HFF-Myc (cell line): ENCODE results near the gene NR2F1-AS1.

Experiments
- DNase-seq: peaks from one replicate; pipeline ENCODE4 v3.0.0-alpha.2; 2011; ENCODE audit warnings: low read depth; ENCODE audit errors: extremely low read depth
- H3K4me3 ChIP-seq: replicated peaks from 2 replicates; pipeline ENCODE4 v1.5.1; 2011; ENCODE audit warnings: low read depth, mild to moderate bottlenecking, control low read depth, low read length
- CTCF ChIP-seq: IDR thresholded peaks from 2 replicates; pipeline ENCODE4 v1.5.1; 2012; ENCODE audit warnings: mild to moderate bottlenecking, low read depth, low read length, control low read depth; ENCODE audit errors: missing control alignments

The NR2F1-AS1 gene

GRCh38 chr5:93436083-93436482 is 144.9 kb downstream of the NR2F1-AS1 start:
- no peak for TF ChIP-seq CTCF
- H3K4me3 ChIP-seq, result no peak overlapping the region
- DNase-seq, result no peak

GRCh38 chr5:93433422-93433821 is 147.6 kb downstream of the NR2F1-AS1 start:
- TF ChIP-seq CTCF, result no peak
- no peak for DNase-seq

GRCh38 chr5:93431250-93431649 is 149.8 kb downstream of the NR2F1-AS1 start:
- TF ChIP-seq CTCF, result no peak
- no peak overlapping the region for H3K4me3 ChIP-seq
- DNase-seq, result no peak

More at GRCh38 chr5:93433422-93433821, 147.6 kb downstream of the NR2F1-AS1 start:
- no peak overlapping the region for H3K4me3 ChIP-seq

GRCh38 chr5:93430673-93431199 is 150.3 kb downstream of the NR2F1-AS1 start:
- no peak overlapping the region for H3K4me3 ChIP-seq
- no peak for DNase-seq
- no peak for TF ChIP-seq CTCF

GRCh38 chr5:93430118-93430517 is 150.9 kb downstream of the NR2F1-AS1 start:
- no peak for DNase-seq
- TF ChIP-seq CTCF, result no peak
- no peak overlapping the region for H3K4me3 ChIP-seq

- no peak for TF ChIP-seq CTCF
- DNase-seq, result no peak
- no peak overlapping the region for H3K4me3 ChIP-seq
Measured at GRCh38 chr5:93428868-93429267, 152.2 kb downstream of the NR2F1-AS1 start.

GRCh38 chr5:93427316-93427715 is 153.7 kb downstream of the NR2F1-AS1 start:
- no peak for TF ChIP-seq CTCF
- no peak overlapping the region for H3K4me3 ChIP-seq

More at GRCh38 chr5:93427316-93427715, 153.7 kb downstream of the NR2F1-AS1 start:
- no peak for DNase-seq
